ENCODE data around the gene RNF8. TPM values are rescaled to one million over a fixed set of nuclear protein-coding genes. Genes with fewer than 3 reads are reported as not detected.
"Not testable (repeated sequence)": the region's sequence is repeated elsewhere in the genome, so short reads cannot be mapped to it uniquely, and the experiment has no call there.

Gene RNF8
- total RNA-seq, 4 donors from 2014 or later = 8.0 to 18.4 (median 16.0) TPM

DNA sequence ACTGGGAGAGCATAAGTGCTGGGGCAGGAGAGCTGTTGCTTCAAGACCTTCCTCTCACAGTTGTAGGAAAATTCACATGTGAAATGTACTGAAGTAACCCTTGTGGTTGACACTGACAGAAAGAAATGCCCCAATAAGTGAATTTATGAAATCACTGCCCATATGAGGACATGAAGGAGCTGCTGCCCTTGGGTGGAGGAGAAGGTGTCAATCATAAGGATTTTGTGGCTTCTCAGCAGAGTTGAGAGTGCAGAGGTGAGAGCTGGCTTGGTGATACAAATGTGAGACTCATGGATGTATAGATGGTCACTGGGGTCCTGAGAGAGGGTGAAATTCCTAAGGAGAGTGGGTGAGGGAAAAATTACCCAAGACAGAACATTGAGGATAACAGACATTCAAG is 45.3 kb downstream of the RNF8 start:
- TF ChIP-seq POLR2A (IDR thresholded peaks at IDR 0.05) = no peak
- H3K4me3 ChIP-seq (replicated peaks in 1 of 3) = no peak overlapping the region
- H3K27me3 ChIP-seq = no peaks in the 10 kb centered on the region
- H3K36me3 ChIP-seq = no peaks in the 10 kb centered on the region
- no peak overlapping the region for H3K27ac ChIP-seq
- H3K4me1 ChIP-seq = no peaks in the 10 kb centered on the region
- no peak for DNase-seq
- no peaks in the 10 kb centered on the region for H3K9me3 ChIP-seq
- intact Hi-C loops (cut with DNase I) = no loop called here

DNA sequence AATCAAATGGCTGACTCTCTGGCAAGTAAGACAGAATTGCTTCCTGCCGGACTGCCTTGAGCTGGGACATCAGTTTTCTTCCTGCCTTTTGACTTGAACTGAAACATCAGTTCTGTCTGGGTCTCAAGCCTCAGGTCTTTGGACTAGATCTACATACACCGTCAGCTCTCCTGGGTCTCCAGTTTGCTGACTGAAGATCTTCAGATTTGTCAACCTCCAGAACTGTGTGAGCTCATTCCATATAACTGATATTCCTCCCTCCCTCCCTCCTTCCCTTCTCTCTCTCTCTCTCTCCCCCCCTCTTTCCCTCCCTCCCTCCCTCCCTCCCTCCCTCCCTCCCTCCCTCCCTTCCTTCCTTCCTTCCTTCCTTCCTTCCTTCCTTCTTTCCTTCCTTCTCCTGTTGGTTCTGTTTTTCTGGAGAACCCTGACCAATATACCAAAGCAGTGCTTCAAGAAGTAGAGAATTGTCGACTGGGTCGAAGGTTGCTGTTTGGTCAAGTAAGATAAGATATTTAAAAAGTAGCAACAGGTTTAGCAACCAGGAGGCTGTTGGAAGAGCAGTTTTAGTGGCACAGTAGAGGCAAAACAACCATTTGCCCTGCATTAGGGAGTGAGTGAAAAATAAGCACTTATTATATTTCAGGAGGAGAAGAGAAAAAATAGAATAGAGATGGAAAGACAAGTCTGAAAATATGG is 46.2 kb downstream of the RNF8 start:
- H3K4me3 ChIP-seq (replicated peaks in 1 of 3) = no peak overlapping the region
- no peaks in the 10 kb centered on the region for H3K36me3 ChIP-seq
- 64 to 77% methylated on average over 4 of the region's 4 CpGs for WGBS, 2 donors
- TF ChIP-seq CTCF (IDR thresholded peaks at IDR 0.05) = no peak
- TF ChIP-seq POLR2A (IDR thresholded peaks at IDR 0.05) = no peak
- intact Hi-C loops (cut with DNase I) = no loop called here
- H3K9me3 ChIP-seq = no peaks in the 10 kb centered on the region
- DNase-seq = no peak
- H3K27me3 ChIP-seq = no peaks in the 10 kb centered on the region
- H3K27ac ChIP-seq = no peak overlapping the region
- no peaks in the 10 kb centered on the region for H3K4me1 ChIP-seq

- H3K4me3 ChIP-seq (replicated peaks in 1 of 3); H3K9me3 ChIP-seq; intact Hi-C loops (cut with DNase I); H3K36me3 ChIP-seq; H3K4me1 ChIP-seq; H3K27ac ChIP-seq; H3K27me3 ChIP-seq; DNase-seq: not testable (repeated sequence)
Measured at GRCh38 chr6:37401658-37402057, 47.9 kb downstream of the RNF8 start.

GRCh38 chr6:37406726-37407341 is 53.1 kb downstream of the RNF8 start:
- Histone ChIP-seq H3K27me3 (no peaks in the 10 kb centered on the region), H3K36me3 (no peaks in the 10 kb centered on the region), H3K9me3 (no peaks in the 10 kb centered on the region), H3K4me1 (no peaks in the 10 kb centered on the region), H3K27ac (no peak overlapping the region), H3K4me3 (replicated peaks in 1 of 3) (no peak overlapping the region)
- intact Hi-C loops (cut with DNase I) = no loop called here
- no peak for TF ChIP-seq CTCF (IDR thresholded peaks at IDR 0.05)
- no peak for TF ChIP-seq POLR2A (IDR thresholded peaks at IDR 0.05)
- WGBS, 2 donors = 75 to 77% methylated on average over 3 of the region's 3 CpGs
- no peak for DNase-seq

DNA sequence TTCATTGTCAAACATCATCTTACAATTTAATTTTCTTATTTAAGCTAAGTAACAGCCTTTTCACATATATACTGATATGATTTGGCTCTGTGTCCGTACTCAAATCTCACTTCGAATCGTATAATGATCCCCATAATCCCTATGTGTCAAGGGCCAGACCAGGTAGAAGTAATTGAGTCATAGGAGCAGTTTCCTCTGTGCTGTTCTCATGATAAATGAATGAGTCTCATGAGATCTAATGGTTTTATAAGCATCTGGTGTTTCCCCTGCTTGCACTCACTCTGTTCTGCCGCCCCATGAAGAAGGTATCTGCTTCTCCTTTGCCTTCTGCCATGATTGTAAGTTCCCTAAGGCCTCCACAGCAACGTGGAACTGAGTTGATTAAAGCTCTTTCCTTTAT is 54.2 kb downstream of the RNF8 start:
- H3K27me3 ChIP-seq = no peaks in the 10 kb centered on the region
- H3K9me3 ChIP-seq = no peaks in the 10 kb centered on the region
- H3K27ac ChIP-seq = no peak overlapping the region
- H3K4me3 ChIP-seq (replicated peaks in 1 of 3) = no peak overlapping the region
- H3K36me3 ChIP-seq = no peaks in the 10 kb centered on the region
- TF ChIP-seq POLR2A (IDR thresholded peaks at IDR 0.05) = no peak
- no peak for TF ChIP-seq CTCF (IDR thresholded peaks at IDR 0.05)
- intact Hi-C loops (cut with DNase I) = no loop called here
- no peaks in the 10 kb centered on the region for H3K4me1 ChIP-seq
- no peak for DNase-seq
- WGBS, 2 donors = 72 to 75% methylated on average over 5 of the region's 5 CpGs

- Histone ChIP-seq H3K4me3 (replicated peaks in 1 of 3) (no peak overlapping the region), H3K9me3 (no peaks in the 10 kb centered on the region), H3K4me1 (no peaks in the 10 kb centered on the region), H3K27me3 (no peaks in the 10 kb centered on the region), H3K36me3 (no peaks in the 10 kb centered on the region), H3K27ac (no peak overlapping the region)
- TF ChIP-seq CTCF (IDR thresholded peaks at IDR 0.05) (no peak), POLR2A (IDR thresholded peaks at IDR 0.05) (no peak)
- WGBS, 2 donors = 89 to 95% methylated on average over 1 of the region's 1 CpG
- DNase-seq = no peak
- intact Hi-C loops (cut with DNase I) = no loop called here
Measured at GRCh38 chr6:37409501-37409900, 55.7 kb downstream of the RNF8 start.
